HG03097 (cell line): ENCODE measurements around the gene DSTYK.

Experiments
- ATAC-seq: cut with Tn5 transposase; IDR thresholded peaks from one replicate; pipeline ENCODE4 v1.9.1; 2021; ENCODE audit not compliant: unreplicated experiment, low FRiP score

DSTYK gene

DNA sequence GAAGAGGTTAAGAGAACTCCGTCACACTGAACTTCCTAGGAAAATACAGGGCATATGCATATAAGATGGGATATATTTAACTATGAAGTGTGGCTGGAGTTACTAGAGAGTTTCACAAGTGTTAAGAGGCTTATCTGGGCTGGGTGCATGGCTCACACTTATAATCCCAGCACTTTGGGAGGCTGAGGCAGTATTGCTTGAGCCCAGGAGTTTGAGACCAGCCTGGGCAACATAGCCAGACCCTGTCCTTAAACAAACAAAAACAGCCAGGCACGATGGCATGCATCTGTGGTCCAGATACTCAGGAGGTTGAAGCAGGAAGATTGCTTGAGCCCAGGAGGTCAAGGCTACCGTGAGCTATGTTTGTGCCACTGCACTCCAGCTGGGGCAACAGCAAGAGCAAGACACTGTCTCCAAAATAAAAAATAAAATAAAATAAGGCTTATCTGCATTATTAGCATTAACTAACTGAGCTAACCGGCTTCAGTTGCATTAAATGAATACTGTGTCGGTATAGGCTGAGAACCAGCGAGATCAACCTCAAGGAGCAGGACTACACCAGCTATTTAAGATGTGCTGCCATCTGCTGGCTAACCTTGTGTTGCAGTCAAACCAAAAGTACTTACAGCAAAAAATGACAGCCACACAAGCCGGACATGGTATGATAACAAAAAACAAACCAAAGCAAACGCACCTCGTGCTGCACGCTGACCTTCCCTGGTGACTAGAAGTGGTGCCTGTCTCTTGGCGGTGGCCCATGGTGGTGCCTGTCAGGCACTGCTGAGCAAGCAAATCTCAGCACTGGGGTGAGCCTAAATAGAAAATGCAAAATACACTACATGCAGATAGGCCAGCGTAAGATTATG lies 70.0 kb downstream of the DSTYK start:
- ATAC-seq, result no peak

DNA sequence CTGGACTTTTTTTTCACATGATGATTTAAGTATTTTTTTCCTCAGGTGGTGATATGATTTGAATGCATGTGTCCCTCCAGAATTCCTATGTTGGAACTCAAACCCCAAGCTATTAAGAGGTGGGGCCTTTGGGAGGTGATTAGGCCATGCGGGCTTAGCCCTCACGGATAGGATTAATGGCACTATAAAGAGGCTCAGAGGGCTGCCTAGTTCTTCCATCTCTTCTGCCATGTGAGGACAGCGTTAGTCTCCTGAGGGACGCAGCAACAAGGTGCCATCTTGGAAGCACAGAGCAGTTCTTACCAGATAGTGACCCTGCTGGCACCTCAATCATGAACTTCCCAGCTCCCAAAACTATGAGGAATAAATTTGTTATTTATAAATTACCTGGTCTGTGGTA lies 71.4 kb downstream of the DSTYK start:
- no peak for ATAC-seq

DNA sequence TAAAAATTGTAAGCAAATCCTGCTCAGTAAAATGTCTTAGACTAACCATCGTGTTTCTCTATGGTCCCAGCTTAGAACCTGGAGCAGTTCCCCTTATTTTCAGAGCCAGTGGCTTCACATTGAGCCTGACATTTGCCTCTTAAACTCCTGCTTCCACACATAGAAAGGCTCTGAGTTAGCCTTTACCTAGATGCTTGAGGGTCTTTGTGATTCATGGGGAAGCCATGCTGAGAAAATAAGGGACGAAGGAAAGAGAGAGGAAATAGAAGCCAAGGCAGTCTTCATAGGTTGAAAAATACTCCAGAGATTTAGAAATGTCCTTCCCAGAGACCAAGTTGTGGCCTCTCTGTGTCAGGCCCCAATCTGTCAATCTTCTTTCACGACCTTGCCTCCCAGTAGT lies 73.6 kb downstream of the DSTYK start:
- ATAC-seq, result no peak

DNA sequence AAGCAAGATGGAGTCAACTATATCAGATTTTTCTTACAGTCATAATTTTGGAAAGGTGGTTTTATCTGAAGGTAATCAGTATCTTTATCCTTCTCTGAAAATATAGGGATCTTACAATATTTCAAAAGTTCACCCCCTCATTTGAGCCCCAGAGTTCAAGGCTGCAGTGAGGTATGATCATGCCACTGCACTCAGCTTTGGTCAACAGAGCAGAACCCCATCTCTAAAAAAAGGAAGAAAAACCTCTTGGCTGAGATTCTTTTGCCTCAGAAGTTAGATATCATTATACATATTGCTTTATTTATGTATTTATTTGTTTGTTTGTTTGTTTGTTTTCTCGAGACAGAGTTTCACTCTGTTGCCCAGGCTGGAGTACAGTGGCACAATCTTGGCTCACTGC lies 78.2 kb downstream of the DSTYK start:
- ATAC-seq, result no peak

DNA sequence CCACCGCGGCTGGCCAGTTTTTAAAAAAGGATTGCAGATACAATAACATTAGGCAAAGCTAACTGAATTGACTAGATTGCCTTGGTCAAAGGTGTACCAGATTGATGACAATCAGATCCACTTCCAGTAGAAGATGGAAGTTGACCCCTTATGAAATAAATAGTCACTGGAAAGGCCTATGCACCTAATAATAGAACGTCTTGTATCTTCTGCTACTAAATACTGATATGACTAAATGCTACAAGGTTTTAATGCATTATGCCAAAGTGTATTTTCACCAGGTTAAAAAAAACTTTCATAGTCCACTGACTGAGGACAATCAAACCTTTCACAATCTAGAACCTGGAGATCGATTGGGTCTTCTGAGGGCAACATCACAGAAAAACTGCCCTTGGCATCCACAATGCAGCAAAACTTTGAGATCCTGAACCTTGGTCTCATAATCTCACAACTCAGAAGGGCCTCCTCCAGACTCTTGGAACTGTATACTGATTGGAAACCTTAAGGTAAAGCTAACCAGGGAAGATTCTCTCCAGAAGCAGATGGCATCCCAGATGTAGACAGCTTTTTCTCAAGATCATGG lies 82.0 kb downstream of the DSTYK start:
- ATAC-seq, result no peak

DNA sequence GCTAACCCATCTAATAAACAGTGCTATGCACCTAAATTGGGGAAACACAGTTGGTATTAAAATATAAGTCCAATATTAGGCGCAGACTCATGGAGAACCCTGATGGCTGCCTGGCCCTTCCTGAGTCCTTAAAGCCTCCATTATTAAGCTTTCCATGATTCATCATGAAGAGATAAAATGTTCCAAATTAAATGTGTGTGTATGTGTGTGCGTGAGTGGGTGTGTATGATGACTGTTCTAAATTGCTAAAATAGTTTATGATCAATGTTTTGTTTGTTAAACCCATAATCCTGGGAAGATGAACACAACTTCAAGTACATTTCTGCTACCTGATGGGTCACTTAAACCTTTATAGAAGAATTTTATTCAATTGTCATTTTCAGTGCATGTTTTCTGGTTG lies 83.5 kb downstream of the DSTYK start:
- no peak for ATAC-seq

GRCh38 chr1:205127646-205128045 lies 83.9 kb downstream of the DSTYK start:
- ATAC-seq, result no peak

DNA sequence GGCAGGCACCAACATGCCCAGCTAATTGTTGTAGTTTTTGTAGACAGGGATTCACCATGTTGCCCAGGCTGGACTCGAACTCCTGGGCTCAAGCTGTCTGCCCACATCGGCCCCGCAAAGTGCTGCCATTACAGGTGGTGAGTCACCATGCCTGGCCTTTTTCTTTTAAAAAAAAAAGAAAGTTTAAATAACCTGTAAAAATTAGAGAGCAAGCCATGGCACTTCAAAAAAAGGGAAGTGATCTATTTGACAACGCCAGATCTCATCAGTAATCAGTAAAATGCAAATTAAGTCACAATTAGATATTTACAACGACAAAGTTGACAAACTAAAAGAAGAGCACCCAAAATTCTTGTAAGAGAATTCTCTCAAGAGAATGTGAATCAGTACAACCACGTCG lies 86.8 kb downstream of the DSTYK start:
- ATAC-seq, result no peak

- no peak for ATAC-seq
Observed at GRCh38 chr1:205122489-205122882, 89.0 kb downstream of the DSTYK start.

GRCh38 chr1:205121660-205122488 lies 89.6 kb downstream of the DSTYK start, which contains the start of gene RBBP5:
TSS of gene RBBP5 (minus strand) at chr1:205121978. CDS start at chr1:205121873, 105 bp downstream.
- peak; percentile 95 for ATAC-seq

GRCh38 chr1:205118752-205119151 lies 92.8 kb downstream of the DSTYK start:
- ATAC-seq, result no peak

DNA sequence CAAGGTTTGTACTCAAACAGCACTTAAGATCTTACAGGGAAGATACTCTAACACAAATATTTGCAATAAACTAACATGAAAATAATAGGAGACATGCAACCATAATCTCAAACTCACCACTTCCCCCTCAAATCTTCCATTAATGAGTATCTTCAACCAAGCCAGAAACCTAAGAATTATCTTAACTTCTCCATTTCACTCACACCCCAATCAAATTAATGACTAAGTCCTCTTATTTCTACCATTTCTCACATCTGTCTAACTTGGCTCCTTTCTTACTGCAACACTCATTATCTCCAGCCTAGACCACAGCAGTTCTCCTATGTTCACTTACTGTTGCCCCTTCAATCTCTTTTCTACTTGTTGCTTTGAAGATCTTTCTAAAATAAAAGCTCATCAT lies 100.1 kb downstream of the DSTYK start:
- no peak for ATAC-seq

GRCh38 chr1:205109711-205110110 lies 101.8 kb downstream of the DSTYK start:
- ATAC-seq, result no peak

DNA sequence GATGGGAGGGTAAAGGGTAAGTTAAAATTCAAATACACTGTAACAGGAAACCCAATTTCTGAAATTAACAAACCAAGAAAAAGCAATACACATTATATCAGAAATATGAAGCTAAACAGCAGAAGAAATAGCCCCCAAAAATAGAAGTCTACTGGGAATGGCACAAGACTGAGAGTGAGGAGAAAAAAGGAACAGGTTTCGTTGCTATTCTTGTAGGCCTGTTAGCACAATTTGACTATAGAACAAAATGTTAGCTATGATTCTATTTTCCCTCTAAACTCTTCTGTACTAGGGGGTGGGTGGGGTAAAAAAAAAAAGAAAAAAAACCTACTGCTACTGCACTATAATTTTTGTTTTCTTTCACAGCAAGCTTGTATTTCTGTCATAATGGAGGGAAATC lies 102.2 kb downstream of the DSTYK start:
- no peak for ATAC-seq

DNA sequence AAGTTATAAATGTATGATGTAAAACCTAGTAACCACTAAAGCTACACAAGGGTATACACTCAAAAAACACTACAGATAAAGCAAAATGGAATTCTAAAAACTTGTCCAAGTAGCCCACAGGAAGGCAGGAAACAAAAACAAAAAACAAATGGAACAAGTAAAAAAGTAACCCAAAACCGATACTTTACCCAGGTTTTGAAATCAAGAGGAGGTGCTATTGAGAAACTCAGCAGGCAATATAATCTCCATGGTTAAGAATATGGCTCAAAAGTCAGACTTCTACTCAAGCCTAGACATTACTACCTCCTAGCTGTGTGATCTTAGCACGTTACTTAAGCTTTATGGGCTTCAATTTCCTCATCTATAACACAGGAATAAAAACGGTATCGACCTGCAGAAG lies 103.0 kb downstream of the DSTYK start:
- ATAC-seq, result no peak

GRCh38 chr1:205107327-205107726 lies 104.2 kb downstream of the DSTYK start:
- ATAC-seq, result no peak

- no peak for ATAC-seq
Observed at GRCh38 chr1:205102404-205102803, 109.1 kb downstream of the DSTYK start.

- no peak for ATAC-seq
Observed at GRCh38 chr1:205098242-205098641, 113.3 kb downstream of the DSTYK start.

- no peak for ATAC-seq
Observed at GRCh38 chr1:205095422-205095821, 116.1 kb downstream of the DSTYK start.
